Neural cell (in vitro differentiated cells): ENCODE results near the gene MLX. TPM values are rescaled to one million over a fixed set of nuclear protein-coding genes. Genes with fewer than 3 reads are reported as not detected.
A peak's percentile ranks its signal among the peaks of the same experiment; 100 is the strongest.

ENCODE experiments used
- H2AFZ ChIP-seq: fragments of 200-600, 300-800 bp; sonication (generic), shearing (Covaris generic); 2 replicates; pipeline ENCODE4 v1.6.0; 2014; ENCODE audit warnings: low read depth, mild to moderate bottlenecking, antibody characterized with exemption, low read length, moderate library complexity
- H3F3A ChIP-seq: fragments of 200-600 bp; shearing (Covaris generic); 2 replicates; pipeline ENCODE4 v1.6.1; 2016; ENCODE audit warnings: mild to moderate bottlenecking, moderate library complexity, mixed read lengths, antibody characterized with exemption, low read length; ENCODE audit not compliant: insufficient read depth, poor library complexity, severe bottlenecking
- H3K27ac ChIP-seq: fragments of 200-600, 300-800 bp; sonication (generic), shearing (Covaris generic); 2 replicates; pipeline ENCODE4 v1.5.1; 2014; ENCODE audit warnings: mild to moderate bottlenecking, low read length, moderate library complexity
- H3K27me3 ChIP-seq: fragments of 300-800, 200-600 bp; sonication (generic), shearing (Covaris generic); 2 replicates; pipeline ENCODE4 v1.6.0; 2014; ENCODE audit warnings: mild to moderate bottlenecking, low read depth, low read length, moderate library complexity; ENCODE audit not compliant: insufficient read depth
- H3K36me3 ChIP-seq: fragments of 300-800, 200-600 bp; sonication (generic), shearing (Covaris generic); 2 replicates; pipeline ENCODE4 v1.5.1; 2014; ENCODE audit warnings: mild to moderate bottlenecking, antibody characterized with exemption, low read length, moderate library complexity; ENCODE audit not compliant: insufficient read depth
- H3K4me2 ChIP-seq: fragments of 300-800, 200-600 bp; sonication (generic), shearing (Covaris generic); 2 replicates; pipeline ENCODE4 v1.6.0; 2014; ENCODE audit warnings: mild to moderate bottlenecking, low read length
- H3K4me3 ChIP-seq: fragments of 300-800, 200-600 bp; sonication (generic), shearing (Covaris generic); 2 replicates; pipeline ENCODE4 v1.5.1; 2014; ENCODE audit warnings: mild to moderate bottlenecking, low read length, moderate library complexity
- H3K79me2 ChIP-seq: fragments of 200-600 bp; shearing (Covaris generic); replicated peaks from 2 replicates; pipeline ENCODE4 v1.6.0; 2014; ENCODE audit warnings: mild to moderate bottlenecking, low read length, moderate library complexity; ENCODE audit not compliant: insufficient read depth
- H3K9ac ChIP-seq: fragments of 300-800, 200-600 bp; sonication (generic), shearing (Covaris generic); 2 replicates; pipeline ENCODE4 v1.6.1; 2016; ENCODE audit warnings: mild to moderate bottlenecking, low read length, mixed read lengths
- H3K9me2 ChIP-seq: fragments of 200-600 bp; shearing (Covaris generic); 2 replicates; pipeline ENCODE4 v1.6.1; 2016; ENCODE audit warnings: mild to moderate bottlenecking, low read length, mixed read lengths; ENCODE audit not compliant: insufficient read depth
- H3K9me3 ChIP-seq: fragments of 200-600, 300-800 bp; sonication (generic), shearing (Covaris generic); 2 replicates; pipeline ENCODE4 v1.6.1; 2016; ENCODE audit warnings: mild to moderate bottlenecking, mixed run types, low read length, moderate library complexity, mixed read lengths
- H4K20me1 ChIP-seq: fragments of 200-600 bp; shearing (Covaris generic); 2 replicates; pipeline ENCODE4 v1.6.1; 2016; ENCODE audit warnings: mild to moderate bottlenecking, mixed run types; ENCODE audit not compliant: insufficient read depth
- CTCF ChIP-seq: fragments of 450-650 bp; IDR thresholded peaks from 2 replicates; pipeline ENCODE4 v1.5.1; 2014; ENCODE audit warnings: antibody characterized with exemption, mild to moderate bottlenecking, moderate library complexity; ENCODE audit not compliant: poor library complexity, severe bottlenecking
- EP300 ChIP-seq: fragments of 450-650 bp; conservative IDR thresholded peaks from 2 replicates; pipeline ENCODE4 v1.6.1; 2014; ENCODE audit warnings: antibody characterized with exemption, mild to moderate bottlenecking, moderate library complexity; ENCODE audit not compliant: poor library complexity, severe bottlenecking
- EZH2 ChIP-seq: fragments of 200-600, 300-800 bp; shearing (Covaris generic), sonication (generic); IDR thresholded peaks from 2 replicates; pipeline ENCODE4 v1.6.1; 2014; ENCODE audit warnings: antibody characterized with exemption, low read length, borderline replicate concordance, mild to moderate bottlenecking; ENCODE audit not compliant: insufficient read depth, poor library complexity, severe bottlenecking
- MXI1 ChIP-seq: fragments of 450-650 bp; conservative IDR thresholded peaks from 2 replicates; pipeline ENCODE4 v1.6.1; 2014; ENCODE audit warnings: antibody characterized with exemption, mild to moderate bottlenecking; ENCODE audit not compliant: poor library complexity, severe bottlenecking
- POLR2AphosphoS5 ChIP-seq: IDR thresholded peaks from 2 replicates; pipeline ENCODE4 v1.6.1; 2012
- RAD21 ChIP-seq: fragments of 450-650 bp; conservative IDR thresholded peaks from 2 replicates; pipeline ENCODE4 v1.6.1; 2014; ENCODE audit warnings: antibody characterized with exemption, mild to moderate bottlenecking, moderate library complexity
- REST ChIP-seq: IDR thresholded peaks from 2 replicates; pipeline ENCODE4 v1.6.1; 2012; ENCODE audit warnings: borderline replicate concordance
- SMC3 ChIP-seq: fragments of 450-650 bp; conservative IDR thresholded peaks from 2 replicates; pipeline ENCODE4 v1.6.1; 2014; ENCODE audit warnings: antibody characterized with exemption, mild to moderate bottlenecking, moderate library complexity; ENCODE audit not compliant: poor library complexity
- TAF1 ChIP-seq: IDR thresholded peaks from 2 replicates; pipeline ENCODE4 v1.6.1; 2012; ENCODE audit warnings: low read depth
- polyA plus RNA-seq: library from polyadenylated mRNA; depleted of rRNA; stranded (reverse); fragments of >200 nt; gene quantifications from 2 replicates; pipeline ENCODE4 v1.2.3, GENCODE V29; 2014

MLX gene
- polyA plus RNA-seq, 1 donor from 2014 or later: 47.2 TPM

- no peaks in the 10 kb centered on the region for H3F3A ChIP-seq
- H3K79me2 ChIP-seq: peaks cover 12% of the 10 kb centered on the region
- no peaks in the 10 kb centered on the region for H4K20me1 ChIP-seq
- no peaks in the 10 kb centered on the region for H3K27me3 ChIP-seq
- peak overlapping the region; percentile 93 for H3K4me3 ChIP-seq
- H3K9me3 ChIP-seq: no peaks in the 10 kb centered on the region
- H3K27ac ChIP-seq: peak overlapping the region; percentile 20
- H3K36me3 ChIP-seq: peaks cover 7% of the 10 kb centered on the region
- peak overlapping the region; percentile 98 for H3K4me2 ChIP-seq
- no peak for TF ChIP-seq CTCF
- no peak for TF ChIP-seq MXI1
- TF ChIP-seq EP300: no peak
- no peak for TF ChIP-seq POLR2AphosphoS5
- TF ChIP-seq EZH2: no peak
- TF ChIP-seq SMC3: no peak
- no peak for TF ChIP-seq REST
- no peak for TF ChIP-seq TAF1
- no peak for TF ChIP-seq RAD21
- H2AFZ ChIP-seq: no peak overlapping the region
- H3K9me2 ChIP-seq: no peaks in the 10 kb centered on the region
- H3K9ac ChIP-seq: peak overlapping the region; percentile 73
Observed at GRCh38 chr17:42577140-42577531, 10.2 kb downstream of the MLX start.

- peak; percentile 49 for TF ChIP-seq SMC3
- TF ChIP-seq POLR2AphosphoS5: peak; percentile 57
- no peak for TF ChIP-seq TAF1
- TF ChIP-seq EP300: peak; percentile 22
- TF ChIP-seq RAD21: peak; percentile 37
- TF ChIP-seq MXI1: peak; percentile 86
- TF ChIP-seq EZH2: no peak
- TF ChIP-seq CTCF: peak; percentile 74
- H3F3A ChIP-seq: no peaks in the 10 kb centered on the region
- H3K36me3 ChIP-seq: peaks cover 6% of the 10 kb centered on the region
- H3K27ac ChIP-seq: peak within 1 kb of the TSS; percentile 60
- no peaks in the 10 kb centered on the region for H3K9me3 ChIP-seq
- peak within 1 kb of the TSS; percentile 73 for H3K9ac ChIP-seq
- peak within 1 kb of the TSS; percentile 5 for H2AFZ ChIP-seq
- H3K9me2 ChIP-seq: no peaks in the 10 kb centered on the region
- no peaks in the 10 kb centered on the region for H4K20me1 ChIP-seq
- peak within 1 kb of the TSS; percentile 93 for H3K4me3 ChIP-seq
- no peaks in the 10 kb centered on the region for H3K27me3 ChIP-seq
- peak within 1 kb of the TSS; percentile 98 for H3K4me2 ChIP-seq
- peaks cover 12% of the 10 kb centered on the region for H3K79me2 ChIP-seq
Observed at GRCh38 chr17:42577532-42578281, 10.8 kb downstream of the MLX start, which contains the start of gene PSMC3IP. Gene PSMC3IP (minus strand): TSS chr17:42577729. CDS start chr17:42577686, 43 bp downstream.
